ENCODE measurements around the gene ACACB. TPM values are rescaled to one million over a fixed set of nuclear protein-coding genes. Genes with fewer than 3 reads are reported as not detected.

ACACB gene
- total RNA-seq, 1 experiment from 2014 or later = 26.2 TPM

DNA sequence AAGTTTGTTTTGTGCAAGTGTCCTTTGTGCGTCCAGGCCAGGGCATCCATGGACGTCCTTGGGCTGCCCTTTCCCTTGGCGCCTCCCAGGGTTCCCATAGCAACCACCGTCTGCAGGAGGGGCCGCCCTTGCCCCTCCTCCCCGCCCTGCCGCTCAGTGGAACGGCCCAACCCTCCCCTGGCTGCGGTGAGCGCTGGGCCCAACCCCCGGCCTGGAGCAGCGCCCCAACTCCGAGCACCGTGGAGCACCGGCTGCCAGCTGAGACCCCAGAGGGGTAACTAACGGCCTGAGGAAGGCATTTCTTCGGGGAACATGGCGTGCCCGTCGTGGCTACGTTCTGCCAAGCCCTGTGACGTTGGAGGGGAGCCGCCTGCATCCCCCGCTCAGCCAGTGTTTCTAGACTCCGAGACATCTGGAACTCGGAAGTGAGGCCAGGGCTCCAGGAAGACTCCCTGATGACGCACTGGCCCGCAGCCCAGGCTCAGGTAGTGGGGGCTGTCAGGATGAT lies 5.3 kb upstream of the ACACB start:
- Histone ChIP-seq H3K4me1 (peaks cover 8% of the 10 kb centered on the region; the same call in 1 of the 2 replicates), H3K27me3 (replicated peaks; ENCODE audit: control insufficient read depth, insufficient read depth, low read length) (no peaks in the 10 kb centered on the region), H3K4me3 (ENCODE audit: low read depth, low read length) (peak overlapping the region; percentile 62), H3K36me3 (ENCODE audit: control insufficient read depth, insufficient read depth, low read length) (no peaks in the 10 kb centered on the region), H3K9me3 (no peaks in the 10 kb centered on the region)
- intact Hi-C loops (cut with micrococcal nuclease; ENCODE audit: unreplicated experiment) = loop anchor here (10.0 kb wide), 3 partner anchors 84 to 274 kb away; no protein-coding TSS in a partner anchor
- no TSS peak for BruUV-seq (replicated peaks)
- H3K4me3 Mint-ChIP-seq (ENCODE audit: unreplicated experiment) = peak overlapping the region; percentile 71
- TF ChIP-seq, protein P1, sequence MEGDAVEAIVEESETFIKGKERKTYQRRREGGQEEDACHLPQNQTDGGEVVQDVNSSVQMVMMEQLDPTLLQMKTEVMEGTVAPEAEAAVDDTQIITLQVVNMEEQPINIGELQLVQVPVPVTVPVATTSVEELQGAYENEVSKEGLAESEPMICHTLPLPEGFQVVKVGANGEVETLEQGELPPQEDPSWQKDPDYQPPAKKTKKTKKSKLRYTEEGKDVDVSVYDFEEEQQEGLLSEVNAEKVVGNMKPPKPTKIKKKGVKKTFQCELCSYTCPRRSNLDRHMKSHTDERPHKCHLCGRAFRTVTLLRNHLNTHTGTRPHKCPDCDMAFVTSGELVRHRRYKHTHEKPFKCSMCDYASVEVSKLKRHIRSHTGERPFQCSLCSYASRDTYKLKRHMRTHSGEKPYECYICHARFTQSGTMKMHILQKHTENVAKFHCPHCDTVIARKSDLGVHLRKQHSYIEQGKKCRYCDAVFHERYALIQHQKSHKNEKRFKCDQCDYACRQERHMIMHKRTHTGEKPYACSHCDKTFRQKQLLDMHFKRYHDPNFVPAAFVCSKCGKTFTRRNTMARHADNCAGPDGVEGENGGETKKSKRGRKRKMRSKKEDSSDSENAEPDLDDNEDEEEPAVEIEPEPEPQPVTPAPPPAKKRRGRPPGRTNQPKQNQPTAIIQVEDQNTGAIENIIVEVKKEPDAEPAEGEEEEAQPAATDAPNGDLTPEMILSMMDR (IDR thresholded peaks at IDR 0.05; ENCODE audit: insufficient read depth in 1 of 2, low read depth in 1 of 2, low read length in 1 of 2, severe bottlenecking in 1 of 2, unreplicated experiment in 1 of 2) = no peak
- POLR2A ChIA-PET = no interaction called here
- CTCF ChIA-PET = no interaction called here
- H3K4me1 Mint-ChIP-seq (ENCODE audit: low read depth, unreplicated experiment) = peaks cover 6% of the 10 kb centered on the region
- H3K27ac Mint-ChIP-seq (ENCODE audit: unreplicated experiment) = peak overlapping the region; percentile 54
- DNase-seq = peak; percentile 83 to 84
- peaks cover 53% of the 10 kb centered on the region for H3K36me3 Mint-ChIP-seq (ENCODE audit: insufficient read depth, unreplicated experiment)
- no peaks in the 10 kb centered on the region for H3K27me3 Mint-ChIP-seq (ENCODE audit: insufficient read depth, unreplicated experiment)
- no peaks in the 10 kb centered on the region for H3K9me3 Mint-ChIP-seq (ENCODE audit: unreplicated experiment)

DNA sequence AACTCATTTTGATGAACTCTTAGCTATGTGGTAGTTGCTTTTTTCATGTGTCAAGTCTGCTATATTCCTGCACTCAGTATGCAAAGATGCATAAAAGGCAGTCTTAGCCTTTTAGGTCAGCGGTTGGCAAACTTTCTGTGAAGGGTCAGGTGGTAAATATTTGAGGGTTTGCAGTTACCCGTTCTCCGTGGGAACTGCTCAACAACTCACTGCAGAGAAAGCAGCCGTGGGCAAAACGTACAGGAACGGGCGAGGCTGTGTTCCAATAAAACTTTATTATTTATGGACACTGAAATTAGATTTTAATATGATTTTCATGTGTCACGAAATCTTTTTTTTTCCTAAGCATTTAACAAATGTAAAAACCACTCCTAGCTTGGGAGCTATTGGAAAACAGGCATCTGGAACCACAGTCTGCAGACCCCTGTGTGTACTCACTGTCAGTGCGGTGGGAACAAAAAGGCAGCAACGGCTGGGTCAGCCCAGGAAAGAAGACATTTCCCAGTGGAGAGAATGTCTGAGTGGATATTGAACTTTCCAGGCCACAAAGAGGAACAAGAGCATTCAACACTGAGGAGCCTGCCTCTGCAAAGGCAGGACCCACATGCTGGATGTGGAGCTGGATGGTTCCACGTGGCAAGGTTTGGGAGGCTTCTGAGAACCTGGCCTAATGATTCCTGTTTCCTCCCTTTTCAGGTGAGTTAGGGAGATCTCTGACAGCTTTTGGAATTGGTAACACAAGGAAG lies 3.5 kb upstream of the ACACB start:
- H3K4me1 ChIP-seq = peaks cover 9% of the 10 kb centered on the region; the same call in 1 of the 2 replicates
- H3K27me3 ChIP-seq (replicated peaks; ENCODE audit: control insufficient read depth, insufficient read depth, low read length) = no peaks in the 10 kb centered on the region
- ChIA-PET CTCF (interaction anchor here (0.6 to 1.6 kb wide), 5 partner anchors 25 to 370 kb away, joined by 3 to 6 read pairs (median 3); no protein-coding TSS in a partner anchor), POLR2A (interaction anchor here (0.6 kb wide), 1 partner anchor 26 kb away, joined by 3 read pairs; no protein-coding TSS in a partner anchor)
- intact Hi-C loops (cut with micrococcal nuclease; ENCODE audit: unreplicated experiment) = loop anchor here (10.0 kb wide), 3 partner anchors 82 to 272 kb away; no protein-coding TSS in a partner anchor
- H3K4me3 Mint-ChIP-seq (ENCODE audit: unreplicated experiment) = no peak overlapping the region
- H3K36me3 ChIP-seq (ENCODE audit: control insufficient read depth, insufficient read depth, low read length) = no peaks in the 10 kb centered on the region
- H3K4me1 Mint-ChIP-seq (ENCODE audit: low read depth, unreplicated experiment) = peaks cover 6% of the 10 kb centered on the region
- no peaks in the 10 kb centered on the region for H3K27me3 Mint-ChIP-seq (ENCODE audit: insufficient read depth, unreplicated experiment)
- TF ChIP-seq, protein P1 (IDR thresholded peaks at IDR 0.05; ENCODE audit: insufficient read depth in 1 of 2, low read depth in 1 of 2, low read length in 1 of 2, severe bottlenecking in 1 of 2, unreplicated experiment in 1 of 2) = no peak
- H3K9me3 Mint-ChIP-seq (ENCODE audit: unreplicated experiment) = no peaks in the 10 kb centered on the region
- H3K36me3 Mint-ChIP-seq (ENCODE audit: insufficient read depth, unreplicated experiment) = peaks cover 34% of the 10 kb centered on the region
- H3K27ac Mint-ChIP-seq (ENCODE audit: unreplicated experiment) = no peak overlapping the region
- H3K4me3 ChIP-seq (ENCODE audit: low read depth, low read length) = no peak overlapping the region
- no peak for DNase-seq
- H3K9me3 ChIP-seq = no peaks in the 10 kb centered on the region
- BruUV-seq (replicated peaks) = no TSS peak

DNA sequence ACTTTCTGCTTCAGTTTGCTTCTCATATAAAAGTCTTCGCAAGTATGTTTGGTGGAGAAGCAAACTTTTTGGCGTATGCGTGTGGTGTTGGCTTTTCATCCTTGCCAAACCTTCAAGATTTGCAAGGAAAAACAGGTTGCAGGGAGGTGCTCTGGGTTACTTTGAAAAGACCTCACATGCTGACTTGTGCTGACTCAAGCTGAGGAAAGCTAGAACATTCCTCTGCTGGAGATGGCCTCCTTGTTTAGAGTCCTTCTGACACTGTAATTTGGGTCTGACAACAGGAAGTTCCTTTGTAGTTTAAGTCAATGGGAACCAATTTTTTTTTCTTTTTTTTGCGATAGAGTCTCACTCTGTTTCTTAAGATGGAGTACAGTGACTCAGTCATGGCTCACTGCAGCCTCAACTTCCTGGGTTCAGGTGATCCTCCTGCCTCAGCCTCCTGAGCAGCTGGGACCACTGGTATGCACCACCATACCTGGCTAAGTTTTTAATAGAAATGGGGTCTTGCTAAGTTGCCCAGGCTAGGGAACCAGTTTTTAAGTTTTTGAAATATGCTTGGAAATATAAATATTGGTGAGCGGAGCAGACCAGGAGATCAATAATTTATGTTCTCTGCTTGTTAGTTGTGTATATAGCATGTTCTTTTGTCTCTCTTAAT lies 2.6 kb upstream of the ACACB start:
- intact Hi-C loops (cut with micrococcal nuclease; ENCODE audit: unreplicated experiment) = loop anchor here (10.0 kb wide), 3 partner anchors 81 to 271 kb away; no protein-coding TSS in a partner anchor
- Mint-ChIP-seq H3K9me3 (ENCODE audit: unreplicated experiment) (no peaks in the 10 kb centered on the region), H3K27ac (ENCODE audit: unreplicated experiment) (no peak overlapping the region), H3K4me1 (ENCODE audit: low read depth, unreplicated experiment) (peaks cover 6% of the 10 kb centered on the region), H3K27me3 (ENCODE audit: insufficient read depth, unreplicated experiment) (no peaks in the 10 kb centered on the region), H3K4me3 (ENCODE audit: unreplicated experiment) (no peak overlapping the region), H3K36me3 (ENCODE audit: insufficient read depth, unreplicated experiment) (peaks cover 25% of the 10 kb centered on the region)
- POLR2A ChIA-PET = no interaction called here
- DNase-seq = no peak
- Histone ChIP-seq H3K4me3 (ENCODE audit: low read depth, low read length) (no peak overlapping the region), H3K27me3 (replicated peaks; ENCODE audit: control insufficient read depth, insufficient read depth, low read length) (no peaks in the 10 kb centered on the region), H3K4me1 (peaks cover 9% of the 10 kb centered on the region; the same call in 1 of the 2 replicates), H3K36me3 (ENCODE audit: control insufficient read depth, insufficient read depth, low read length) (no peaks in the 10 kb centered on the region), H3K9me3 (no peaks in the 10 kb centered on the region)
- TF ChIP-seq, protein P1 (IDR thresholded peaks at IDR 0.05; ENCODE audit: insufficient read depth in 1 of 2, low read depth in 1 of 2, low read length in 1 of 2, severe bottlenecking in 1 of 2, unreplicated experiment in 1 of 2) = no peak
- BruUV-seq (replicated peaks) = no TSS peak
- CTCF ChIA-PET = interaction anchor here (1.0 to 1.2 kb wide), 2 partner anchors 24 to 141 kb away, joined by 3 read pairs; no protein-coding TSS in a partner anchor
